ENCODE results near the gene INSYN2B. TPM values are rescaled to one million over a fixed set of nuclear protein-coding genes. Genes with fewer than 3 reads are reported as not detected.

INSYN2B gene
- total RNA-seq, 3 donors from 2014 or later: 0.16 TPM; not detected in 2

- Histone ChIP-seq H3K36me3 (ENCODE audit: low read depth) (no peaks in the 10 kb centered on the region), H3K4me3 (no peak overlapping the region), H3K9me3 (no peaks in the 10 kb centered on the region), H3K4me1 (ENCODE audit: low read depth) (no peaks in the 10 kb centered on the region)
- TF ChIP-seq CTCF (IDR thresholded peaks at IDR 0.05): no peak
- DNase-seq (no peak), ATAC-seq (no peak)
- intact Hi-C loops (cut with DNase I, micrococcal nuclease): no loop called here
Observed at GRCh38 chr5:169973056-169973455, 7.2 kb downstream of the INSYN2B start.

GRCh38 chr5:169971780-169972179 lies 8.5 kb downstream of the INSYN2B start:
- intact Hi-C loops (cut with DNase I, micrococcal nuclease): no loop called here
- no peak for ATAC-seq
- Histone ChIP-seq H3K9me3 (no peaks in the 10 kb centered on the region), H3K4me1 (ENCODE audit: low read depth) (no peaks in the 10 kb centered on the region), H3K4me3 (no peak overlapping the region), H3K36me3 (ENCODE audit: low read depth) (no peaks in the 10 kb centered on the region)
- no peak for DNase-seq
- TF ChIP-seq CTCF (IDR thresholded peaks at IDR 0.05): no peak

- Histone ChIP-seq H3K4me1 (ENCODE audit: low read depth) (no peaks in the 10 kb centered on the region), H3K9me3 (no peaks in the 10 kb centered on the region), H3K4me3 (no peak overlapping the region), H3K36me3 (ENCODE audit: low read depth) (no peaks in the 10 kb centered on the region)
- no peak for ATAC-seq
- DNase-seq: no peak
- intact Hi-C loops (cut with DNase I, micrococcal nuclease): no loop called here
- TF ChIP-seq CTCF (IDR thresholded peaks at IDR 0.05): no peak
Observed at GRCh38 chr5:169970911-169971765, 9.2 kb downstream of the INSYN2B start.

- intact Hi-C loops (cut with DNase I, micrococcal nuclease): no loop called here
- ATAC-seq: no peak
- H3K4me1 ChIP-seq (ENCODE audit: low read depth): no peaks in the 10 kb centered on the region
- no peaks in the 10 kb centered on the region for H3K36me3 ChIP-seq (ENCODE audit: low read depth)
- TF ChIP-seq CTCF (IDR thresholded peaks at IDR 0.05): no peak
- no peaks in the 10 kb centered on the region for H3K9me3 ChIP-seq
- no peak for DNase-seq
- no peak overlapping the region for H3K4me3 ChIP-seq
Observed at GRCh38 chr5:169970339-169970738, 10.0 kb downstream of the INSYN2B start.

- intact Hi-C loops (cut with DNase I, micrococcal nuclease): no loop called here
- no peak for TF ChIP-seq CTCF (IDR thresholded peaks at IDR 0.05)
- no peaks in the 10 kb centered on the region for H3K36me3 ChIP-seq (ENCODE audit: low read depth)
- no peaks in the 10 kb centered on the region for H3K4me1 ChIP-seq (ENCODE audit: low read depth)
- H3K9me3 ChIP-seq: no peaks in the 10 kb centered on the region
- no peak overlapping the region for H3K4me3 ChIP-seq
- no peak for ATAC-seq
- no peak for DNase-seq
Observed at GRCh38 chr5:169964246-169964645, 16.0 kb downstream of the INSYN2B start.

Measured in mucosa of descending colon (tissue), 3 donors.